ENCODE measurements around the gene ST8SIA5.

ST8SIA5 gene

GRCh38 chr18:46629361-46629760 is 127.5 kb downstream of the ST8SIA5 start:
- no peak for DNase-seq (ENCODE audit: low read depth)

GRCh38 chr18:46628206-46628605 is 128.6 kb downstream of the ST8SIA5 start:
- DNase-seq (ENCODE audit: low read depth) = no peak

GRCh38 chr18:46627136-46627535 is 129.7 kb downstream of the ST8SIA5 start:
- no peak for DNase-seq (ENCODE audit: low read depth)

- no peak for DNase-seq (ENCODE audit: low read depth)
Measured at GRCh38 chr18:46625069-46625468, 131.8 kb downstream of the ST8SIA5 start.

GRCh38 chr18:46624127-46624526 is 132.7 kb downstream of the ST8SIA5 start:
- DNase-seq (ENCODE audit: low read depth) = no peak

DNA sequence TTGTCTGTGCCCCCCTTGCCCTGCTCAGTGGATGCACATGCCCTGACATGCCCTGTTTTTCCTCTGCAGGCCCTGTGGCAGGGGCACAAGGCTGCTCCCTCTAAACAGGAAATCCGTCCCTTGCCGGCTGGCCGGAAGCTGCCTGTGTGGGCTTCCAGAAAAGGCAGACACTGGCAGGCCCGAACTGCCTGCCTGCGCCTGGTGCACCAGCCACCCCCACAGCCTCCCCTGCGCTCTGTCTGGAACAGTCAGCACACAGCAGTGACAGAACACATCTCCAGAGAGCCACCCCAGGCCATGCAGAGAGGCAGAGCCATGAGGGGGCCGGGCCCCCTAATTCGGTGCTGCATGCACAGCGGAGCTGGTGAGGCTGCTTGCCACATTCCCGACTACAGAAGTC is 133.3 kb downstream of the ST8SIA5 start:
- DNase-seq (ENCODE audit: low read depth) = no peak

- no peak for DNase-seq (ENCODE audit: low read depth)
Measured at GRCh38 chr18:46622999-46623398, 133.9 kb downstream of the ST8SIA5 start.

- no peak for DNase-seq (ENCODE audit: low read depth)
Measured at GRCh38 chr18:46622451-46622850, 134.4 kb downstream of the ST8SIA5 start.

DNA sequence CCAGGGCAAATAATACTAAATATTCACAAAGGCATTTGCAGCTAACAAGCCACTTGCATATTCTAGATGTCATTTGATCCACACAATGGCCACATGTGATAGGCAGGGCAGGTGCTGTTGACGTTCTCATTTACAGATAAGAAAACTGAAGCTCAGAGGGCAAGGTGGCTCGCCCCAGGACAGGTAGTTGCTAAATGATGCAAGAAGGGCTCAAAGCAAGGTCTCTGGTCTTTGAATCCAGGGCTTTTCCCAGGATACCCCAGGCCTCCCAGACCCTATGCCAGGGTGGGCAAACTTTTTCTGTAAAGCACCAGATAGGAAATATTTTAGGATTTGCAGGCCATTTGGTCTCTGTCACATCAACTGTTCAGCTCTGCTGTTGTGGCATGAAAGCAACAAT is 135.0 kb downstream of the ST8SIA5 start:
- DNase-seq (ENCODE audit: low read depth) = no peak

GRCh38 chr18:46621111-46621766 is 135.6 kb downstream of the ST8SIA5 start:
- no peak for DNase-seq (ENCODE audit: low read depth)

DNA sequence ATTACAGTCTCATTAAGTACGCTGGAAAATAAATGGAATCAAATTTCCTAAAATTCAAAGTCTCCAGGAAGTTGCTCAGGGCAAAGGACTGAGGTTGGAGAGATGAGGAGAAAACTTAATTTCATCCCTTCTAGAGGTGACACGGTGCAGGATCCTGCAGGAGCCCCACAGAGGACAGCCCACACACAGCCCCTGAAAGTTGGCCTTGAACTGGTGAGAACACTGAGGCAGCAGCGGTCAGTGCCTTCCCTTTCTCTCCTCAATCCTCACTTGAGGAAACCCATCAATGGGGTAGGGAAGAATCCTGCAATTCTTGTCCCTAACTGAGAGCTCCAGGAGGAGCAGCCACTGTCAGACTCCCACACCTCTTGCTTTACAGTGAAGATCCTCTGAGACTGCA is 137.3 kb downstream of the ST8SIA5 start:
- DNase-seq (ENCODE audit: low read depth) = no peak
